Right lobe of liver (tissue), 6 donors: ENCODE results near the gene FRMPD2. TPM values are rescaled to one million over a fixed set of nuclear protein-coding genes. Genes with fewer than 3 reads are reported as not detected.
"Not testable (repeated sequence)": the region's sequence is repeated elsewhere in the genome, so short reads cannot be mapped to it uniquely, and the experiment has no call there.

Experiments
- ATAC-seq, 4 donors: fragments of 200-7000 bp; cut with Tn5 transposase; one replicate each; pipeline ENCODE4 v1.9.1; 2020; ENCODE audit warnings: mild to moderate bottlenecking in 4 of 4, moderate library complexity in 4 of 4
- DNase-seq, 3 donors: peaks; one replicate each; pipeline ENCODE4 v3.0.0-alpha.2; 2020
- H3K27ac ChIP-seq, 3 donors: fragments of 200-600 bp; one replicate each; pipeline ENCODE4 v1.8.0; 2022
- H3K27me3 ChIP-seq, 2 donors: fragments of 200-600 bp; one replicate each; pipeline ENCODE4 v1.8.0; 2022
- H3K36me3 ChIP-seq, 4 donors: fragments of 200-600 bp; sonication (generic) in 1 of 4; one replicate each; pipeline versions ENCODE4 v1.5.1 to v1.8.0; 2017 to 2022; ENCODE audit warnings: control low read depth in 1 of 4
- H3K4me1 ChIP-seq, 4 donors: fragments of 200-600 bp; sonication (generic) in 1 of 4; one replicate each; pipeline versions ENCODE4 v1.5.1 to v1.8.0; 2017 to 2022; ENCODE audit warnings: control low read depth in 1 of 4
- H3K4me3 ChIP-seq, 3 donors: fragments of 200-600 bp; one replicate each; pipeline ENCODE4 v1.8.0; 2022
- H3K9me3 ChIP-seq, 4 donors: fragments of 200-600 bp; sonication (generic) in 1 of 4; one replicate each; pipeline versions ENCODE4 v1.5.1 to v1.8.0; 2017 to 2022; ENCODE audit warnings: control low read depth in 1 of 4
- POLR2A ChIP-seq: fragments of 450-650 bp; IDR thresholded peaks from one replicate; pipeline ENCODE4 v1.6.1; 2017; ENCODE audit warnings: antibody characterized with exemption, mild to moderate bottlenecking
- WGBS: methylation state at CpG from one replicate; pipeline ENCODE4 v1.1.6; 2018; ENCODE audit warnings: low coverage, low lambda C conversion rate; ENCODE audit not compliant: insufficient coverage; ENCODE audit errors: missing lambda C conversion rate; 5-methylcytosine and 5-hydroxymethylcytosine counted together
- intact Hi-C, 2 donors: fragments of 100-400 bp; cut with DNase I; formaldehyde crosslinking; loops; one replicate each; pipeline versions ENCODE4 v1.11.2 to v1.14.1; 2022
- total RNA-seq, 6 experiments: library from RNA; depleted of rRNA in 2 of 6; stranded (reverse); fragments of >200 nt in 2 of 6; fragmentation: NEBNext Ultra II Directional in 3 of 6; extraction: Animal tissue kit (Norgen Biotek cat#: 25700) in 3 of 6; gene quantifications; one replicate each; pipeline versions ENCODE4 v1.1.0 to v1.2.4, GENCODE V29; 2016 to 2023
- TF ChIP-seq, protein P1 (sequence below), 4 donors: fragments of 200-600 bp in 3 of 4; fragments of 450-650 bp in 1 of 4; IDR thresholded peaks; one replicate each; pipeline versions ENCODE4 v1.5.1 to v1.8.0; 2016 to 2022; ENCODE audit warnings: antibody characterized with exemption in 4 of 4, mild to moderate bottlenecking in 2 of 4
- donor health status: DM: no; HTN: yes; CAD: no.
- donor health status: DM: no; HTN: no; CAD: no.
- donor health status: DM: no; HTN: no; CAD: no.
- donor health status: DM: no; HTN: yes; CAD: no.
- donor health status: DM: no; HTN: yes; CAD: no.

FRMPD2 gene
- total RNA-seq, 6 experiments from 2014 or later, result not detected

DNA sequence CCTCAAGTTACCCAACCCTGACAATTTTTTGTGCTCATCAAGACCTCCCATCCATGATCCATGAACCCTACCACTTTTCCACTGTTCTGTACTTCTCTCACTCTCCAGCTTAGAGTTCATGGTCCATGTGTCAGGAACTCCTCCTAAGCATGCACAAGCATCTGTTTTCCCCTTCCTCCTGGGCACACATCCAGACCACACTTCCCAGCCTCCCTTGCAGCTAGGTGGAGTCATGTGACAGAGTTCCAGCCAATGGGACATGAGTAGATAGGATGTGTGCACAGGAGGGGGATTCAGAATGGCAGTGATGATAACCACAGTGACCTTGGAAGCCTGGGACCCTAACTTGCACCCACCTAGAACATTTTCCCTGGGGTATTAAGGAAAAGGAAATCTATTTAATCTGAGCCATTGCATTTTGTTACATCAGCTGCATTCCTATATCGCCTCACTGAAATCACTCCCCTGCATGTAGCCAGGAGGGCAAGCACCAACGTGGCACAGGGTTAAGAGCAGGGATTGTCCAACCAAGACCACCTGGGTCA is 9.6 kb upstream of the FRMPD2 start:
- intact Hi-C loops, result no loop called here
- DNase-seq, result no peak

DNA sequence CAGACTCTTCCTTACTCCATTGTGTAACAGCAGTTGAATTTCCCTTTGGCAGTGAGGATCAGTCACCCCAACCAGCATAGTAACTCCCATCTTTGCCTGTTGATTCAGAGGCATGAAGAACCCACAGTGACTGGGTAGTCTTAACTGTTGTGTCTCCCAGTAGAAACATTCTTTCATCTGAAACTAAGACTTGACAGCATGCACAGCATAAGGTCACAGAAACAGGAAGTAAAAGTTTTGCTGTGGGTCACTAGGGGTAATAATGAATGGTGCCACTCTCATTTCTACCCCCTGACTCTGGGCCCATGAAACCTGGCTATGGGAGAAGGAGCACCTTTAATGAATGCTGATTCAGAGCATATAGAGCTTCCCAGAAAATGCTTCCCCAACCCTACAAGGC is 8.3 kb upstream of the FRMPD2 start:
- no peaks in the 10 kb centered on the region for H3K4me1 ChIP-seq
- no peak overlapping the region for H3K27ac ChIP-seq
- intact Hi-C loops, result no loop called here
- H3K4me3 ChIP-seq, result no peak overlapping the region
- no peak for DNase-seq
- ATAC-seq, result no peak
- no peaks in the 10 kb centered on the region for H3K27me3 ChIP-seq
- no peaks in the 10 kb centered on the region for H3K9me3 ChIP-seq
- no peak for TF ChIP-seq POLR2A
- TF ChIP-seq, protein P1, sequence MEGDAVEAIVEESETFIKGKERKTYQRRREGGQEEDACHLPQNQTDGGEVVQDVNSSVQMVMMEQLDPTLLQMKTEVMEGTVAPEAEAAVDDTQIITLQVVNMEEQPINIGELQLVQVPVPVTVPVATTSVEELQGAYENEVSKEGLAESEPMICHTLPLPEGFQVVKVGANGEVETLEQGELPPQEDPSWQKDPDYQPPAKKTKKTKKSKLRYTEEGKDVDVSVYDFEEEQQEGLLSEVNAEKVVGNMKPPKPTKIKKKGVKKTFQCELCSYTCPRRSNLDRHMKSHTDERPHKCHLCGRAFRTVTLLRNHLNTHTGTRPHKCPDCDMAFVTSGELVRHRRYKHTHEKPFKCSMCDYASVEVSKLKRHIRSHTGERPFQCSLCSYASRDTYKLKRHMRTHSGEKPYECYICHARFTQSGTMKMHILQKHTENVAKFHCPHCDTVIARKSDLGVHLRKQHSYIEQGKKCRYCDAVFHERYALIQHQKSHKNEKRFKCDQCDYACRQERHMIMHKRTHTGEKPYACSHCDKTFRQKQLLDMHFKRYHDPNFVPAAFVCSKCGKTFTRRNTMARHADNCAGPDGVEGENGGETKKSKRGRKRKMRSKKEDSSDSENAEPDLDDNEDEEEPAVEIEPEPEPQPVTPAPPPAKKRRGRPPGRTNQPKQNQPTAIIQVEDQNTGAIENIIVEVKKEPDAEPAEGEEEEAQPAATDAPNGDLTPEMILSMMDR (IDR thresholded peaks at IDR 0.05), result no peak
- no peaks in the 10 kb centered on the region for H3K36me3 ChIP-seq

More for the DNA sequence above, 9.6 kb upstream of the FRMPD2 start:
- ATAC-seq, result no peak
- Histone ChIP-seq H3K27ac (no peak overlapping the region), H3K4me3 (no peak overlapping the region), H3K27me3 (no peaks in the 10 kb centered on the region), H3K9me3 (no peaks in the 10 kb centered on the region), H3K4me1 (no peaks in the 10 kb centered on the region), H3K36me3 (no peaks in the 10 kb centered on the region)
- no peak for TF ChIP-seq POLR2A
- TF ChIP-seq, protein P1 (IDR thresholded peaks at IDR 0.05), result no peak
- 50% methylated on average over 1 of the region's 2 CpGs for WGBS

DNA sequence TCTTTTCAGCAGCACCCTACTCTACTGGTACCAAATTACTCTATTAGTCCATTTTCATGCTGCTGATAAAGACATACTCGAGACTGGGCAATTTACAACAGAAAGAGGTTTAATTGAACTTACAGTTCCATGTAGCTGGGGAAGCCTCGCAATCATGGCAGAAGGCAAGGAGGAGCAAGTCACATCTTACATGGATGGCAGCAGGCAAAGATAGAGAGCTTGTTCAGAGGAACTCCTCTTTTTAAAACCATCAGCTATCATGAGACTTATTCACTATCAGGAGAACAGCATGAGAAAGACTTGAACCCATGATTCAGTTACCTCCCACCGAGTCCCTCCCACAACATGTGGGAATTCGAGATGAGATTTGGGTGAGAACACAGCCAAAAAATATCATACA is 7.2 kb upstream of the FRMPD2 start:
- intact Hi-C loops, result not testable (repeated sequence)

DNA sequence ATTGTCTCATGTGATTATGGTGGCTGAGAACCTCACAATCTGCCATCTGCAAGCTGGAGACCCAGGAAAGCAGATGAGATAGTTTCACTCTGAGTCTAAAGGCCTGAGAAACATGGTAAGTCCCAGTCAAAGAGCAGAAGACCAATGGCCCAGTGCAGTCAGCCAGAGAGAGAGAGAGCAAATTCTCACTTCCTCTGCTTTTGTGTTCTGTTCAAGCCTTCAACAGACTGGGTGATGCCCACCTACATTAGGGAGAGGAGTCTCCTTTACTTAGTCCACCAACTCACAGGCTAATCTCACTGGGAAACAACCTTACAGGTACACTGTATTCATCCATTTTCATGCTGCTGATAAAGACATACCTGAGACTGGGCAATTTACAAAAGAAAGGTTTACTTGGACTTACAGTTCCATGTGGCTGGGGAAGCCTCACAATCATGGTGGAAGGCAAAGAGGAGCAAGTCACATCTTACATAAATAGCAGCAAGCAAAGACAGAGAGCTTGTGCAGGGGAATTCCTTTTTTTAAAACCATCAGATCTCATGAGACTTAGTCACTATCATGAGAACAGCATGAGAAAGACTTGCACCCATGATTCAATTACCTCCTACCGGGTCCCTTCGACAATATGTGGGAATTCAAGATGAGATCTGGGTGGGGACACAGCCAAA is 4.7 kb upstream of the FRMPD2 start:
- intact Hi-C loops, result no loop called here
- DNase-seq (no peak), ATAC-seq (no peak)
- H3K27ac ChIP-seq, result no peak overlapping the region
- no peaks in the 10 kb centered on the region for H3K4me1 ChIP-seq
- H3K27me3 ChIP-seq, result no peaks in the 10 kb centered on the region
- no peaks in the 10 kb centered on the region for H3K36me3 ChIP-seq
- H3K4me3 ChIP-seq, result no peak overlapping the region
- TF ChIP-seq, protein P1 (IDR thresholded peaks at IDR 0.05), result no peak
- no peak for TF ChIP-seq POLR2A
- no peaks in the 10 kb centered on the region for H3K9me3 ChIP-seq
- WGBS, result 82% methylated on average over 2 of the region's 2 CpGs

More for the DNA sequence above, 7.2 kb upstream of the FRMPD2 start:
- 53% methylated on average over 4 of the region's 4 CpGs for WGBS
- not testable (repeated sequence) for DNase-seq, H3K27me3 ChIP-seq, H3K4me3 ChIP-seq, H3K36me3 ChIP-seq, H3K27ac ChIP-seq, H3K9me3 ChIP-seq, ATAC-seq, H3K4me1 ChIP-seq

DNA sequence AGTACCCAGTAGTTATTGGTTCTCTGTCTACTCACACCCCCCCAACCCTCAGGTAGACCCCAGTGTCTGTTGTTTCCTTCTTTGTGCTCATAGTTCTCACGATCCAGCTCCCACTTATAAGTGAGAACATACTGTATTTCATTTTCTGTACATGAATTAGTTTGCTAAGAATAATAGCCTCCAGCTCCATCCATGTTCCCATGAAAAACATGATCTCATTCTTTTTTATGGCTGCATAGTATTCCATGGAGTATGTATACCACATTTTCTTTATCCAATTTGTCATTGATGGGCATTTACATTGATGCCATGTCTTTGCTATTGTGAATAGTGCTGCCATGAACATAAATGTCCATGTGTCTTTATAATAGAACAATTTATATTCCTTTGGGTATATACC is 2.6 kb upstream of the FRMPD2 start:
- DNase-seq (no peak), ATAC-seq (no peak)
- Histone ChIP-seq H3K4me1 (no peaks in the 10 kb centered on the region), H3K9me3 (no peaks in the 10 kb centered on the region), H3K36me3 (no peaks in the 10 kb centered on the region), H3K27ac (no peak overlapping the region), H3K27me3 (no peaks in the 10 kb centered on the region), H3K4me3 (no peak overlapping the region)
- no peak for TF ChIP-seq POLR2A
- TF ChIP-seq, protein P1 (IDR thresholded peaks at IDR 0.05), result no peak
- WGBS, result 100% methylated on average over 1 of the region's 1 CpG
- intact Hi-C loops, result no loop called here
